Heart left ventricle (tissue), 16 donors: Measurements from ENCODE around the gene AK3. TPM values are rescaled to one million over a fixed set of nuclear protein-coding genes. Genes with fewer than 3 reads are reported as not detected.

Source experiments
- ATAC-seq, 4 donors: fragments of 200-7000 bp; cut with Tn5 transposase; one replicate each; pipeline ENCODE4 v1.9.1; 2020 to 2022; ENCODE audit warnings: moderate library complexity in 4 of 4, mild to moderate bottlenecking in 3 of 4, moderate number of reproducible peaks in 1 of 4
- DNase-seq, 5 donors: peaks; one replicate each; pipeline ENCODE4 v3.0.0-alpha.2; 2020
- H3K27ac ChIP-seq, 12 donors: fragments of 200-600 bp; sonication (generic) in 4 of 12; one replicate each; pipeline versions ENCODE4 v1.5.0 to v1.8.0; 2016 to 2022; ENCODE audit warnings: mild to moderate bottlenecking in 2 of 12
- H3K27me3 ChIP-seq, 9 donors: fragments of 200-600 bp; sonication (generic) in 2 of 9; one replicate each; pipeline versions ENCODE4 v1.5.1 to v1.8.0; 2016 to 2022; ENCODE audit warnings: mild to moderate bottlenecking in 3 of 9
- H3K36me3 ChIP-seq, 9 donors: fragments of 200-600 bp; sonication (generic) in 2 of 9; one replicate each; pipeline versions ENCODE4 v1.5.0 to v1.8.0; 2018 to 2022; ENCODE audit warnings: mild to moderate bottlenecking in 2 of 9
- H3K4me1 ChIP-seq, 12 donors: fragments of 200-600 bp; sonication (generic) in 4 of 12; one replicate each; pipeline versions ENCODE4 v1.5.0 to v1.8.0; 2016 to 2022; ENCODE audit warnings: mild to moderate bottlenecking in 3 of 12
- H3K4me3 ChIP-seq, 12 donors: fragments of 200-600 bp; sonication (generic) in 4 of 12; one replicate each; pipeline versions ENCODE4 v1.5.0 to v1.8.0; 2017 to 2022; ENCODE audit warnings: mild to moderate bottlenecking in 9 of 12, moderate library complexity in 4 of 12
- H3K9me3 ChIP-seq, 12 donors: fragments of 200-600 bp; sonication (generic) in 4 of 12; one replicate each; pipeline versions ENCODE4 v1.5.0 to v1.8.0; 2016 to 2022; ENCODE audit warnings: mild to moderate bottlenecking in 1 of 12
- POLR2A ChIP-seq, 2 donors: fragments of 450-650 bp; IDR thresholded peaks; one replicate each; pipeline ENCODE4 v1.6.1; 2017; ENCODE audit warnings: antibody characterized with exemption in 2 of 2, mild to moderate bottlenecking in 2 of 2, moderate library complexity in 2 of 2
- WGBS, 4 donors: extraction: QIAGEN DNeasy Blood & Tissue Kit in 2 of 4; methylation state at CpG; one replicate each; pipeline versions ENCODE4 v1.1.5 to v1.1.7; 2013 to 2018; 5-methylcytosine and 5-hydroxymethylcytosine counted together
- intact Hi-C, 10 donors: fragments of 100-400 bp; cut with DNase I; formaldehyde crosslinking; loops; one replicate each; pipeline versions ENCODE4 v1.11.1 to v1.14.2; 2022
- polyA plus RNA-seq, 2 donors: library from polyadenylated mRNA; stranded (reverse); fragments of 200-250 nt; gene quantifications; one replicate each; pipeline ENCODE4 v1.2.3, GENCODE V29; 2013
- total RNA-seq, 9 donors: library from RNA; depleted of rRNA in 2 of 9; stranded (reverse); fragments of >200 nt in 2 of 9; fragmentation: NEBNext Ultra II Directional in 3 of 9; extraction: Animal tissue kit (Norgen Biotek cat#: 25700) in 3 of 9; gene quantifications; one replicate each; pipeline versions ENCODE4 v1.1.0 to v1.2.4, GENCODE V29; 2016 to 2023
- TF ChIP-seq, protein P1 (sequence below), 12 donors: fragments of 200-600 bp; sonication (generic) in 4 of 12; IDR thresholded peaks; one replicate each; pipeline versions ENCODE4 v1.5.0 to v1.8.0; 2018 to 2022; ENCODE audit warnings: antibody characterized with exemption in 12 of 12, mild to moderate bottlenecking in 5 of 12
- donor health status: ischemic (EF 13 %, LVEDD 7.1; RV severe dilation, severe dysfunction).
- donor health status: healthy with polysubstance abuse.
- donor health status: DM: no; HTN: yes; CAD: no.
- donor health status: DM: no; HTN: no; CAD: no.
- donor health status: ischemic (EF 25% LVEDD 6.9; RV normal size, moderate dysfunction).
- donor health status: ischemic (EF 25% LVEDD 5.7; RV mildly dilated, moderate dysfunction).
- donor health status: healthy.
- donor health status: DM: yes; HTN: yes; CAD: no.
- donor health status: ischemic (EF 35%, LVEDD 5.7; RV mildly dilated, moderate dysfunction).
- donor health status: nonischemic (EF 11% LVEDD 7.7; RV severe dilation, severe dysfunction).
- donor health status: DM: yes; HTN: yes; CAD: no.
- donor health status: PGD.
- donor health status: ischemic (EF 29% LVEDD 5.4; RV normal size, mild dysfunction).
- donor health status: nonischemic (EF 23%, LVEDD 6.1; RV moderate dilation, normal function).

The AK3 gene
- total and polyA plus RNA-seq, 11 donors: 47.8 to 231 (median 149) TPM

DNA sequence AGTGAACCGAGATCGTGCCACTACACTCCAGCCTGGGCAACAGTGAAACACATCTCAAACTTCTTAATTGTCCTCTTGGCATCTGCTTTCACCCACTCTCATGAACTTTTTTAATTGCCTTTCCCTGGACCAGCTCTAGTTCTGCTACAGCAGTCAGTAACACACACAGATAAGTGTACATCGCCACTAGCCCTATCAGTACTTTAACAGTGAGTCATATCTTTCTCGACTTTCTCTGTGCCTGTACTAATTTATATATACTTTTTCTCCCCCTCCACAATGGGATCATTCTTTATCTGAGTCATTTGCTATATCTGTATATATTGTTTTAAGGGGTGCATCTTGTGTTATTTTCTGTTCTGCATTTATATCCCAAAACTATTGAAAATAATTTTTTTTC lies 54.9 kb downstream of the AK3 start:
- peaks cover 0 to 64% (median 39%) of the 10 kb centered on the region in 9 donors for H3K36me3 ChIP-seq
- H3K4me3 ChIP-seq: no peak overlapping the region
- H3K9me3 ChIP-seq: no peaks in the 10 kb centered on the region
- no peaks in the 10 kb centered on the region for H3K27me3 ChIP-seq
- H3K27ac ChIP-seq: peak overlapping the region in 9 of 12 donors; percentile 15 to 82 (median 35)
- DNase-seq (no peak), ATAC-seq (peak; percentile 46 to 87 (median 62))
- TF ChIP-seq, protein P1, sequence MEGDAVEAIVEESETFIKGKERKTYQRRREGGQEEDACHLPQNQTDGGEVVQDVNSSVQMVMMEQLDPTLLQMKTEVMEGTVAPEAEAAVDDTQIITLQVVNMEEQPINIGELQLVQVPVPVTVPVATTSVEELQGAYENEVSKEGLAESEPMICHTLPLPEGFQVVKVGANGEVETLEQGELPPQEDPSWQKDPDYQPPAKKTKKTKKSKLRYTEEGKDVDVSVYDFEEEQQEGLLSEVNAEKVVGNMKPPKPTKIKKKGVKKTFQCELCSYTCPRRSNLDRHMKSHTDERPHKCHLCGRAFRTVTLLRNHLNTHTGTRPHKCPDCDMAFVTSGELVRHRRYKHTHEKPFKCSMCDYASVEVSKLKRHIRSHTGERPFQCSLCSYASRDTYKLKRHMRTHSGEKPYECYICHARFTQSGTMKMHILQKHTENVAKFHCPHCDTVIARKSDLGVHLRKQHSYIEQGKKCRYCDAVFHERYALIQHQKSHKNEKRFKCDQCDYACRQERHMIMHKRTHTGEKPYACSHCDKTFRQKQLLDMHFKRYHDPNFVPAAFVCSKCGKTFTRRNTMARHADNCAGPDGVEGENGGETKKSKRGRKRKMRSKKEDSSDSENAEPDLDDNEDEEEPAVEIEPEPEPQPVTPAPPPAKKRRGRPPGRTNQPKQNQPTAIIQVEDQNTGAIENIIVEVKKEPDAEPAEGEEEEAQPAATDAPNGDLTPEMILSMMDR (IDR thresholded peaks at IDR 0.05): no peak
- no peak for TF ChIP-seq POLR2A (IDR thresholded peaks at IDR 0.05)
- WGBS, 4 donors: 45 to 55% (median 48%) methylated on average over 4 of the region's 4 CpGs
- intact Hi-C loops: loop anchor here in 2 of 10 donors (10.0 kb wide), 1 partner anchor 299 kb away; the partner anchor contains the start of gene JAK2 (in 2 of the 2)
- H3K4me1 ChIP-seq: peaks cover 0 to 74% (median 31%) of the 10 kb centered on the region in 12 donors

DNA sequence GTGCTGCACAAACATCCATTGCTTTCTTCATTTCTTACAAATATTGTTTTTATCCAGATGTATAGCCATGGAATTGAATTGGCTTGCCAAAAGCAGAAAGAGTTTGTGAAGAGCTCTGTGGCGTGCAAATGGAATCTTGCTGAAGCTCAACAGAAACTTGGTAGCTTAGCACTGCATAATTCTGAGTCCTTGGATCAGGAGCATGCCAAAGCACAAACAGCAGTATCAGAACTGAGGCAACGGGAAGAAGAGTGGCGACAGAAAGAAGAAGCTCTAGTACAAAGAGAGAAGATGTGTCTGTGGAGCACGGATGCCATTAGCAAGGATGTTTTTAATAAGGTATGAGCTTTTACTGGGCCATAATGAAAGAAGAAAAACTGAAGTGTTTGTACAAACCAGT lies 56.2 kb downstream of the AK3 start:
- 58 to 68% (median 62%) methylated on average over 4 of the region's 4 CpGs for WGBS, 4 donors
- peaks cover 0 to 51% (median 27%) of the 10 kb centered on the region in 9 donors for H3K36me3 ChIP-seq
- H3K4me3 ChIP-seq: no peak overlapping the region
- no peaks in the 10 kb centered on the region for H3K9me3 ChIP-seq
- no peaks in the 10 kb centered on the region for H3K27me3 ChIP-seq
- no peak for TF ChIP-seq POLR2A (IDR thresholded peaks at IDR 0.05)
- TF ChIP-seq, protein P1 (IDR thresholded peaks at IDR 0.05): no peak
- ATAC-seq (no peak), DNase-seq (no peak)
- peak overlapping the region in 2 of 12 donors; percentile 7 to 15 for H3K27ac ChIP-seq
- peaks cover 0 to 75% (median 36%) of the 10 kb centered on the region in 12 donors for H3K4me1 ChIP-seq
- intact Hi-C loops: loop anchor here in 2 of 10 donors (10.0 kb wide), 1 partner anchor 300 kb away; the partner anchor contains the start of gene JAK2 (in 2 of the 2)

DNA sequence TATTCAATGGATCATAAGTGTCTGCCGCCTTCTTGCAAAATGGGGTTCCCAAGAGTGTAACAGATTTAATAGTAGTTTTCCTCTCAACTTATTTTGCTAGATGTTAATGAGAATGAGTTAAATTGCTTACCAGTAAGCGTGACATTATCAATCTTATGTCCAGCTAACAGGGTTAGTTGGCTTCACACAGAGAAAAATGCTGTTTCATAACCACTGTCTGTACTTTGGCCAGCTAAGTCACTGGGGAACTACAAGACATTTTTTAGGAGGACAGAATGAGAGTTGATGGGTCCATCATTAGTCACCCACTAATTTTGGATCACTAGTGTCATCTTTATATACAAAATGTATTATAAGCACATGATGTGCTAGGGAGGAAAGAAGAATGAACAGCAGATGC lies 60.3 kb downstream of the AK3 start:
- peak in 1 of 4 donors; percentile 7 for ATAC-seq
- intact Hi-C loops: loop anchor here in 3 of 10 donors (2.0 to 10.0 kb wide), 2 partner anchors 62 to 304 kb away; partner anchors contain the start of gene JAK2 (in 2 of the 3)
- no peak for DNase-seq
- Histone ChIP-seq H3K27ac (peak overlapping the region; percentile 93 to 99 (median 97)), H3K9me3 (no peaks in the 10 kb centered on the region), H3K4me3 (peak overlapping the region in 11 of 12 donors; percentile 68 to 96 (median 81)), H3K36me3 (peaks cover 0 to 15% (median 9%) of the 10 kb centered on the region in 9 donors), H3K4me1 (peaks cover 0 to 48% (median 26%) of the 10 kb centered on the region in 12 donors), H3K27me3 (no peaks in the 10 kb centered on the region)
- 30 to 47% (median 40%) methylated on average over 2 of the region's 2 CpGs for WGBS, 4 donors
- TF ChIP-seq, protein P1 (IDR thresholded peaks at IDR 0.05): no peak
- no peak for TF ChIP-seq POLR2A (IDR thresholded peaks at IDR 0.05)

DNA sequence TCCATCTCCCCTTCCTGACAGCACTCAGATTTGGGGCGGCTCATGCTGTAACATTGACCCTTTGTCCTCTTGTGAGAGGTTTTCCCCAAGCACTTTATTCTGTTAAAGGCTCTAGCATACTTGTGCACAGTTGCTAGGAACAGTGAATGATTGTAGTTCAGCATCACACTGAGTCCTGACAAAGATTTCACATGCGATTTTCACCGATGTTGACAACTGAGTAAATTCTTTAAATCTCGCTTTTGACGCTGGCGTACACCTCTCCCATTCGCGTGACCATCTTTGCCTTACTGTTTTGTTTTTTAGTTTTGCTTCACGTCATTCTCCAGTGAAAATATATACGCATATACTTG lies 60.9 kb downstream of the AK3 start:
- H3K4me3 ChIP-seq: peak overlapping the region; percentile 68 to 96 (median 82)
- H3K27ac ChIP-seq: peak overlapping the region; percentile 93 to 99 (median 97)
- DNase-seq (no peak), ATAC-seq (no peak)
- peaks cover 0 to 42% (median 25%) of the 10 kb centered on the region in 12 donors for H3K4me1 ChIP-seq
- H3K36me3 ChIP-seq: peaks cover 0 to 9% (median 3%) of the 10 kb centered on the region in 9 donors
- intact Hi-C loops: loop anchor here in 3 of 10 donors (2.0 to 10.0 kb wide), 2 partner anchors 63 to 305 kb away; partner anchors contain the start of gene JAK2 (in 2 of the 3)
- H3K27me3 ChIP-seq: no peaks in the 10 kb centered on the region
- H3K9me3 ChIP-seq: no peaks in the 10 kb centered on the region
- TF ChIP-seq POLR2A (IDR thresholded peaks at IDR 0.05): no peak
- TF ChIP-seq, protein P1 (IDR thresholded peaks at IDR 0.05): no peak
- 1 to 2% (median 2%) methylated on average over 10 of the region's 10 CpGs for WGBS, 4 donors
